Measurements from ENCODE around the gene ARAP1.

GRCh38 chr11:72655896-72656464 is 96.2 kb downstream of the ARAP1 start:
- TF ChIP-seq, protein P1, sequence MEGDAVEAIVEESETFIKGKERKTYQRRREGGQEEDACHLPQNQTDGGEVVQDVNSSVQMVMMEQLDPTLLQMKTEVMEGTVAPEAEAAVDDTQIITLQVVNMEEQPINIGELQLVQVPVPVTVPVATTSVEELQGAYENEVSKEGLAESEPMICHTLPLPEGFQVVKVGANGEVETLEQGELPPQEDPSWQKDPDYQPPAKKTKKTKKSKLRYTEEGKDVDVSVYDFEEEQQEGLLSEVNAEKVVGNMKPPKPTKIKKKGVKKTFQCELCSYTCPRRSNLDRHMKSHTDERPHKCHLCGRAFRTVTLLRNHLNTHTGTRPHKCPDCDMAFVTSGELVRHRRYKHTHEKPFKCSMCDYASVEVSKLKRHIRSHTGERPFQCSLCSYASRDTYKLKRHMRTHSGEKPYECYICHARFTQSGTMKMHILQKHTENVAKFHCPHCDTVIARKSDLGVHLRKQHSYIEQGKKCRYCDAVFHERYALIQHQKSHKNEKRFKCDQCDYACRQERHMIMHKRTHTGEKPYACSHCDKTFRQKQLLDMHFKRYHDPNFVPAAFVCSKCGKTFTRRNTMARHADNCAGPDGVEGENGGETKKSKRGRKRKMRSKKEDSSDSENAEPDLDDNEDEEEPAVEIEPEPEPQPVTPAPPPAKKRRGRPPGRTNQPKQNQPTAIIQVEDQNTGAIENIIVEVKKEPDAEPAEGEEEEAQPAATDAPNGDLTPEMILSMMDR (IDR thresholded peaks at IDR 0.05), result no peak
- TF ChIP-seq EZH2phosphoT487 (IDR thresholded peaks at IDR 0.05) (no peak), EZH2 (IDR thresholded peaks at IDR 0.05) (no peak)
